Measurements from ENCODE around the gene FXYD4.

DNA sequence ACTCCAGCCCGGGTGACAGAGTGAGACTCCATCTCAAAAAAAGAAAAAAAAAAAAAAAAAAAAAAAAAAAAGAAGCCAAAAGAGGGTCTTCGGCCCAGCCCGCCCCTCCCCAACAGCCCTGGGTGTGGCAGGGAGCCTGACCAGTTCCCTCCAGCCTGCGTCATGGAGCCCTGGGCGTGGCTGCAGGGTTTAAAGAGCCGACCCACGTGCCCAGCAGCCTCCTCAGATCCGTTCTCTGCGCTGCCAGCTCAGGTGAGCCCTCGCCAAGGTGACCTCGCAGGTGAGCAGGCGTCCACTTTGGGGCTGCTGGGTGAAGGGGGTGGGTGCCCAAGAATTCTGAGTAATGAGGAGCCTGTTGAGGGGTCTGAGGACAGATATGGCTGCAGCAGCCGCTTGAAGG, at the start of gene FXYD4:
- TF ChIP-seq, protein P1, sequence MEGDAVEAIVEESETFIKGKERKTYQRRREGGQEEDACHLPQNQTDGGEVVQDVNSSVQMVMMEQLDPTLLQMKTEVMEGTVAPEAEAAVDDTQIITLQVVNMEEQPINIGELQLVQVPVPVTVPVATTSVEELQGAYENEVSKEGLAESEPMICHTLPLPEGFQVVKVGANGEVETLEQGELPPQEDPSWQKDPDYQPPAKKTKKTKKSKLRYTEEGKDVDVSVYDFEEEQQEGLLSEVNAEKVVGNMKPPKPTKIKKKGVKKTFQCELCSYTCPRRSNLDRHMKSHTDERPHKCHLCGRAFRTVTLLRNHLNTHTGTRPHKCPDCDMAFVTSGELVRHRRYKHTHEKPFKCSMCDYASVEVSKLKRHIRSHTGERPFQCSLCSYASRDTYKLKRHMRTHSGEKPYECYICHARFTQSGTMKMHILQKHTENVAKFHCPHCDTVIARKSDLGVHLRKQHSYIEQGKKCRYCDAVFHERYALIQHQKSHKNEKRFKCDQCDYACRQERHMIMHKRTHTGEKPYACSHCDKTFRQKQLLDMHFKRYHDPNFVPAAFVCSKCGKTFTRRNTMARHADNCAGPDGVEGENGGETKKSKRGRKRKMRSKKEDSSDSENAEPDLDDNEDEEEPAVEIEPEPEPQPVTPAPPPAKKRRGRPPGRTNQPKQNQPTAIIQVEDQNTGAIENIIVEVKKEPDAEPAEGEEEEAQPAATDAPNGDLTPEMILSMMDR (IDR thresholded peaks at IDR 0.05), result no peak
- TF ChIP-seq POLR2A (IDR thresholded peaks at IDR 0.05), result no peak
